HG02759 (cell line): ENCODE data around the gene MEIOSIN.
"Not testable (repeated sequence)": the region's sequence is repeated elsewhere in the genome, so short reads cannot be mapped to it uniquely, and the experiment has no call there.

ENCODE experiments used
- ATAC-seq: cut with Tn5 transposase; IDR thresholded peaks from one replicate; pipeline ENCODE4 v1.9.1; 2021; ENCODE audit warnings: mild to moderate bottlenecking, moderate library complexity; ENCODE audit not compliant: unreplicated experiment

MEIOSIN gene

GRCh38 chr19:45717131-45717982 is 15.9 kb upstream of the MEIOSIN start:
- ATAC-seq = peak; percentile 94

GRCh38 chr19:45717983-45718650 is 15.1 kb upstream of the MEIOSIN start:
- ATAC-seq = no peak

- ATAC-seq = not testable (repeated sequence)
Observed at GRCh38 chr19:45720065-45720464, 13.2 kb upstream of the MEIOSIN start.

GRCh38 chr19:45728683-45729082 is 4.6 kb upstream of the MEIOSIN start:
- not testable (repeated sequence) for ATAC-seq

GRCh38 chr19:45729800-45730290 is 3.4 kb upstream of the MEIOSIN start:
- no peak for ATAC-seq

- peak; percentile 95 for ATAC-seq
Observed at GRCh38 chr19:45730368-45731288, 2.6 kb upstream of the MEIOSIN start, which contains the start of gene FBXO46. Gene FBXO46, minus strand, starts transcription at chr19:45730896. Its CDS starts 17,401 bp downstream, at chr19:45713495.

- no peak for ATAC-seq
Observed at GRCh38 chr19:45739498-45740439, 6.5 kb downstream of the MEIOSIN start.

- no peak for ATAC-seq
Observed at GRCh38 chr19:45742969-45743368, 9.7 kb downstream of the MEIOSIN start.

- no peak for ATAC-seq
Observed at GRCh38 chr19:45745606-45746005, 12.4 kb downstream of the MEIOSIN start.

- ATAC-seq = no peak
Observed at GRCh38 chr19:45746866-45747265, 13.6 kb downstream of the MEIOSIN start.

- ATAC-seq = no peak
Observed at GRCh38 chr19:45747513-45747912, 14.3 kb downstream of the MEIOSIN start.

GRCh38 chr19:45751483-45751882 is 18.2 kb downstream of the MEIOSIN start:
- ATAC-seq = not testable (repeated sequence)

GRCh38 chr19:45752639-45753038 is 19.4 kb downstream of the MEIOSIN start:
- ATAC-seq = no peak

GRCh38 chr19:45753548-45753947 is 20.3 kb downstream of the MEIOSIN start:
- no peak for ATAC-seq

- no peak for ATAC-seq
Observed at GRCh38 chr19:45754323-45754722, 21.1 kb downstream of the MEIOSIN start.

- ATAC-seq = no peak
Observed at GRCh38 chr19:45757695-45758094, 24.5 kb downstream of the MEIOSIN start.

- no peak for ATAC-seq
Observed at GRCh38 chr19:45758921-45759320, 25.7 kb downstream of the MEIOSIN start.

GRCh38 chr19:45761714-45762113 is 28.5 kb downstream of the MEIOSIN start:
- no peak for ATAC-seq

- ATAC-seq = no peak
Observed at GRCh38 chr19:45762870-45763631, 29.8 kb downstream of the MEIOSIN start.
